DLD1 (cell line): ENCODE data around the gene ABCG1.

Experiments used
- in situ Hi-C: cut with HindIII; loops from 2 replicates; pipeline ENCODE4 v1.10.0; 2017; ENCODE audit warnings: low sequenced_read_pairs

ABCG1 gene

GRCh38 chr21:42230636-42231035 is 11.7 kb downstream of the ABCG1 start:
- in situ Hi-C loops = no loop called here

- in situ Hi-C loops = no loop called here
Observed at GRCh38 chr21:42231756-42232155, 12.8 kb downstream of the ABCG1 start.

- in situ Hi-C loops = no loop called here
Observed at GRCh38 chr21:42232176-42232825, 13.4 kb downstream of the ABCG1 start.

- in situ Hi-C loops = no loop called here
Observed at GRCh38 chr21:42233067-42233961, 14.4 kb downstream of the ABCG1 start.

GRCh38 chr21:42234041-42234440 is 15.1 kb downstream of the ABCG1 start:
- in situ Hi-C loops = no loop called here

GRCh38 chr21:42234464-42235241 is 15.7 kb downstream of the ABCG1 start:
- in situ Hi-C loops = no loop called here

- in situ Hi-C loops = no loop called here
Observed at GRCh38 chr21:42235593-42235992, 16.7 kb downstream of the ABCG1 start.

GRCh38 chr21:42236014-42236413 is 17.1 kb downstream of the ABCG1 start:
- in situ Hi-C loops = no loop called here

GRCh38 chr21:42236693-42237092 is 17.8 kb downstream of the ABCG1 start:
- in situ Hi-C loops = no loop called here

GRCh38 chr21:42237161-42237560 is 18.2 kb downstream of the ABCG1 start:
- in situ Hi-C loops = no loop called here

GRCh38 chr21:42237577-42237976 is 18.6 kb downstream of the ABCG1 start:
- in situ Hi-C loops = no loop called here

GRCh38 chr21:42238185-42238934 is 19.4 kb downstream of the ABCG1 start:
- in situ Hi-C loops = no loop called here

GRCh38 chr21:42239556-42239955 is 20.6 kb downstream of the ABCG1 start:
- in situ Hi-C loops = no loop called here

GRCh38 chr21:42239973-42240372 is 21.0 kb downstream of the ABCG1 start:
- in situ Hi-C loops = no loop called here

- in situ Hi-C loops = no loop called here
Observed at GRCh38 chr21:42242611-42243010, 23.7 kb downstream of the ABCG1 start.

GRCh38 chr21:42243026-42243425 is 24.1 kb downstream of the ABCG1 start:
- in situ Hi-C loops = no loop called here

- in situ Hi-C loops = no loop called here
Observed at GRCh38 chr21:42245331-42246193, 26.6 kb downstream of the ABCG1 start.

GRCh38 chr21:42247716-42248115 is 28.8 kb downstream of the ABCG1 start:
- in situ Hi-C loops = no loop called here

GRCh38 chr21:42248241-42248640 is 29.3 kb downstream of the ABCG1 start:
- in situ Hi-C loops = no loop called here
